Thyroid gland (tissue), 4 donors: Measurements from ENCODE around the gene TMPRSS11A. TPM values are rescaled to one million over a fixed set of nuclear protein-coding genes. Genes with fewer than 3 reads are reported as not detected.

Experiments used
- DNase-seq, 2 donors: peaks; one replicate each; pipeline ENCODE4 v3.0.0-alpha.2; 2019
- H3K27ac ChIP-seq, 3 donors: fragments of 200-600 bp; sonication (generic); 1 replicate in 2 of 3; 2 replicates in 1 of 3; pipeline ENCODE4 v1.5.1; 2016 to 2019; ENCODE audit warnings: mild to moderate bottlenecking in 1 of 3, moderate library complexity in 1 of 3
- H3K27me3 ChIP-seq: fragments of 200-600 bp; sonication (generic); one replicate; pipeline ENCODE4 v1.5.1; 2019
- H3K36me3 ChIP-seq, 2 donors: fragments of 200-600 bp; sonication (generic); one replicate each; pipeline ENCODE4 v1.5.1; 2016 to 2019
- H3K4me1 ChIP-seq, 2 donors: fragments of 200-600 bp; sonication (generic); one replicate each; pipeline ENCODE4 v1.5.1; 2017 to 2019
- H3K4me3 ChIP-seq, 3 donors: fragments of 200-600 bp; sonication (generic); replicated peaks in 1 of 3; 1 replicate in 2 of 3; 2 replicates in 1 of 3; pipeline ENCODE4 v1.5.1; 2016; ENCODE audit warnings: mild to moderate bottlenecking in 1 of 3
- H3K9me3 ChIP-seq: fragments of 200-600 bp; sonication (generic); one replicate; pipeline ENCODE4 v1.5.1; 2017
- CTCF ChIP-seq, 6 experiments: fragments of 200-600 bp in 3 of 6; fragments of 450-650 bp in 3 of 6; sonication (generic) in 3 of 6; IDR thresholded peaks; one replicate each; pipeline ENCODE4 v1.5.1; 2016 to 2019; ENCODE audit warnings: antibody characterized with exemption in 6 of 6, mild to moderate bottlenecking in 2 of 6, inconsistent platforms in 1 of 6, moderate library complexity in 1 of 6
- POLR2A ChIP-seq, 2 donors: fragments of 450-650 bp; IDR thresholded peaks; one replicate each; pipeline ENCODE4 v1.6.1; 2017; ENCODE audit warnings: antibody characterized with exemption in 2 of 2, mild to moderate bottlenecking in 2 of 2, moderate library complexity in 1 of 2
- WGBS, 2 donors: methylation state at CpG; one replicate each; pipeline ENCODE4 v1.1.5; 2017; 5-methylcytosine and 5-hydroxymethylcytosine counted together
- intact Hi-C: fragments of 100-400 bp; cut with DNase I; formaldehyde crosslinking; loops from one replicate; pipeline ENCODE4 v1.15.1; 2023
- total RNA-seq, 4 donors: library from RNA; depleted of rRNA; stranded (reverse); fragments of >200 nt; gene quantifications; one replicate each; pipeline ENCODE4 v1.2.3, GENCODE V29; 2016

The TMPRSS11A gene
- total RNA-seq, 4 donors from 2014 or later, result not detected

GRCh38 chr4:67926485-67926884 lies 36.8 kb downstream of the TMPRSS11A start:
- H3K36me3 ChIP-seq, result no peaks in the 10 kb centered on the region
- intact Hi-C loops, result no loop called here

GRCh38 chr4:67922697-67923096 lies 40.6 kb downstream of the TMPRSS11A start:
- DNase-seq, result no peak
- TF ChIP-seq POLR2A (IDR thresholded peaks at IDR 0.05) (no peak), CTCF (IDR thresholded peaks at IDR 0.05) (no peak)
- Histone ChIP-seq H3K27ac (no peak overlapping the region), H3K27me3 (no peaks in the 10 kb centered on the region), H3K4me3 (no peak overlapping the region), H3K36me3 (no peaks in the 10 kb centered on the region), H3K9me3 (no peaks in the 10 kb centered on the region), H3K4me1 (no peaks in the 10 kb centered on the region)
- 64 to 79% methylated on average over 4 of the region's 4 CpGs for WGBS, 2 donors
- intact Hi-C loops, result no loop called here

More at GRCh38 chr4:67926485-67926884, 36.8 kb downstream of the TMPRSS11A start:
- DNase-seq, result no peak
- H3K4me1 ChIP-seq, result no peaks in the 10 kb centered on the region
- TF ChIP-seq POLR2A (IDR thresholded peaks at IDR 0.05) (no peak), CTCF (IDR thresholded peaks at IDR 0.05) (no peak)
- no peak overlapping the region for H3K4me3 ChIP-seq
- H3K27ac ChIP-seq, result no peak overlapping the region
- WGBS, 2 donors, result 92 to 97% methylated on average over 6 to 7 of the region's 7 CpGs
- no peaks in the 10 kb centered on the region for H3K9me3 ChIP-seq
- H3K27me3 ChIP-seq, result no peaks in the 10 kb centered on the region

- TF ChIP-seq CTCF (IDR thresholded peaks at IDR 0.05) (no peak), POLR2A (IDR thresholded peaks at IDR 0.05) (no peak)
- Histone ChIP-seq H3K4me1 (no peaks in the 10 kb centered on the region), H3K36me3 (no peaks in the 10 kb centered on the region), H3K27me3 (no peaks in the 10 kb centered on the region), H3K27ac (no peak overlapping the region), H3K4me3 (no peak overlapping the region), H3K9me3 (no peaks in the 10 kb centered on the region)
- no peak for DNase-seq
- intact Hi-C loops, result no loop called here
These were observed 44.9 kb downstream of the TMPRSS11A start for GRCh38 chr4:67918428-67918827.

- DNase-seq, result no peak
- H3K36me3 ChIP-seq, result no peaks in the 10 kb centered on the region
- no peaks in the 10 kb centered on the region for H3K27me3 ChIP-seq
- no peaks in the 10 kb centered on the region for H3K9me3 ChIP-seq
- H3K27ac ChIP-seq, result no peak overlapping the region
- no peak overlapping the region for H3K4me3 ChIP-seq
- no peaks in the 10 kb centered on the region for H3K4me1 ChIP-seq
- no peak for TF ChIP-seq CTCF (IDR thresholded peaks at IDR 0.05)
- TF ChIP-seq POLR2A (IDR thresholded peaks at IDR 0.05), result no peak
- 85 to 88% methylated on average over 5 of the region's 5 CpGs for WGBS, 2 donors
- intact Hi-C loops, result no loop called here
These were observed 47.8 kb downstream of the TMPRSS11A start for GRCh38 chr4:67915400-67915966.

- no peaks in the 10 kb centered on the region for H3K9me3 ChIP-seq
- H3K36me3 ChIP-seq, result no peaks in the 10 kb centered on the region
- TF ChIP-seq POLR2A (IDR thresholded peaks at IDR 0.05) (no peak), CTCF (IDR thresholded peaks at IDR 0.05) (no peak)
- no peak overlapping the region for H3K4me3 ChIP-seq
- intact Hi-C loops, result no loop called here
- H3K27ac ChIP-seq, result no peak overlapping the region
- no peaks in the 10 kb centered on the region for H3K4me1 ChIP-seq
- H3K27me3 ChIP-seq, result no peaks in the 10 kb centered on the region
- DNase-seq, result no peak
- 74 to 82% methylated on average over 2 of the region's 2 CpGs for WGBS, 2 donors
These were observed 51.2 kb downstream of the TMPRSS11A start for GRCh38 chr4:67912080-67912479.
